ENCODE data around the gene PSMD8.
A peak's percentile ranks its signal among the peaks of the same experiment; 100 is the strongest.

Gene PSMD8

DNA sequence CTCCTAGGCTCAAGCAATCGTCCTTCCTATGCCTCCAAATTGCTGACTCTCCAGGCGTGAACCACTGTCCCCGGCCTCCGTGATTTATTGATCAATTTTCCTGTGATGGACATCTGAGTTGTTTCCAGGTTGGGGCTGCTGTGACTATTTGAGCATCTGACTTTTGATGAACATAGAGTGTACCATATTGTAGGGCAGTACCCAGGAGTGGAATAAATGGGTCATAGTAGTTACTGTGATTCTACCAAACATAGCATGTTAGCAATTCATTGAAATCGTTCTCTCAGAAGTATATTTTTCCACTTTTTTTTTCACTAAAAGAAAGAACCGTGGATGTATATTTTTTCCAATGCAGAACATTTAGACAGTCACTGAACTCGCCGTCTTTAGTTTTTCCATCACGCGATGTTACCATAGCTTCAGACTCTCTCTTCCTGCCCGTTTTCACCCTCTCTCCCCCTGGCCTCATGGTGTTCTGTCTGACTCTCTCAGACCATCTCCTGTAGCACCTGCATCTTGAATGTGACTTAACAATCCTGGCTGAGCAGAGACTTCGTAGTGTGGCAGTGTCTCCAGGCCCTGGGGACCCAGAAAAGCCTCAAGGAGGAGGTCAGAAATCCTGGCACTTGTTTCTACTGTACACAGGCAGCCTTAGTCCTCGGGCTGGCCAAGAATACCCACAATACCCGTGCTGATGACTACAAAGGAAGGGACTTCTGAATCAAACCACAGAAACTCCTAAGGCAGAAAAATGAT is 54.9 kb downstream of the PSMD8 start:
- Histone ChIP-seq H3K36me3 (ENCODE audit: control insufficient read depth, insufficient read depth, low read length) (no peaks in the 10 kb centered on the region), H3K27me3 (replicated peaks; ENCODE audit: control insufficient read depth, insufficient read depth, low read length) (peaks cover 1% of the 10 kb centered on the region; the same call in 1 of the 2 replicates), H3K4me3 (replicated peaks; ENCODE audit: low read depth, low read length) (no peak overlapping the region)
- DNase-seq (ENCODE audit: extremely low read depth, insufficient read length) = no peak
- TF ChIP-seq, protein P1, sequence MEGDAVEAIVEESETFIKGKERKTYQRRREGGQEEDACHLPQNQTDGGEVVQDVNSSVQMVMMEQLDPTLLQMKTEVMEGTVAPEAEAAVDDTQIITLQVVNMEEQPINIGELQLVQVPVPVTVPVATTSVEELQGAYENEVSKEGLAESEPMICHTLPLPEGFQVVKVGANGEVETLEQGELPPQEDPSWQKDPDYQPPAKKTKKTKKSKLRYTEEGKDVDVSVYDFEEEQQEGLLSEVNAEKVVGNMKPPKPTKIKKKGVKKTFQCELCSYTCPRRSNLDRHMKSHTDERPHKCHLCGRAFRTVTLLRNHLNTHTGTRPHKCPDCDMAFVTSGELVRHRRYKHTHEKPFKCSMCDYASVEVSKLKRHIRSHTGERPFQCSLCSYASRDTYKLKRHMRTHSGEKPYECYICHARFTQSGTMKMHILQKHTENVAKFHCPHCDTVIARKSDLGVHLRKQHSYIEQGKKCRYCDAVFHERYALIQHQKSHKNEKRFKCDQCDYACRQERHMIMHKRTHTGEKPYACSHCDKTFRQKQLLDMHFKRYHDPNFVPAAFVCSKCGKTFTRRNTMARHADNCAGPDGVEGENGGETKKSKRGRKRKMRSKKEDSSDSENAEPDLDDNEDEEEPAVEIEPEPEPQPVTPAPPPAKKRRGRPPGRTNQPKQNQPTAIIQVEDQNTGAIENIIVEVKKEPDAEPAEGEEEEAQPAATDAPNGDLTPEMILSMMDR (IDR thresholded peaks at IDR 0.05; ENCODE audit: insufficient read depth, low read length, poor library complexity, severe bottlenecking) = no peak

DNA sequence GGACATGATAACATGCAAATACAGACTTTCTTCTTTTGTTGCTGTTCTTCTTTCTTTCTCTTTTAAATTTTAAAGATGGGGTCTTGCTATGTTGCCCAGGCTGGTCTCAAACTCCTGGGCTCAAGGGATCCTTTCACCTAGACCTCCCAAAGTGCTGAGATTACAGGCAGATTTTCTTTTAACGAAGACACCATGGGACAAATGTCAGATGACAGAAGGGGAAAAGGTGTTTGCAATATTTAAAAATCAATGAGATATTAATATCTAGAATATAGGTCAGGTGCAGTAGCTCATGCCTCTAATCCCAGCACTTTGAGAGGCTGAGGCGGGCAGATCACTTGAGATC is 55.4 kb downstream of the PSMD8 start:
- H3K36me3 ChIP-seq (ENCODE audit: control insufficient read depth, insufficient read depth, low read length) = no peaks in the 10 kb centered on the region
- H3K4me3 ChIP-seq (replicated peaks; ENCODE audit: low read depth, low read length) = no peak overlapping the region
- DNase-seq (ENCODE audit: extremely low read depth, insufficient read length) = no peak
- TF ChIP-seq, protein P1 (IDR thresholded peaks at IDR 0.05; ENCODE audit: insufficient read depth, low read length, poor library complexity, severe bottlenecking) = no peak
- peaks cover 1% of the 10 kb centered on the region; the same call in 1 of the 2 replicates for H3K27me3 ChIP-seq (replicated peaks; ENCODE audit: control insufficient read depth, insufficient read depth, low read length)

DNA sequence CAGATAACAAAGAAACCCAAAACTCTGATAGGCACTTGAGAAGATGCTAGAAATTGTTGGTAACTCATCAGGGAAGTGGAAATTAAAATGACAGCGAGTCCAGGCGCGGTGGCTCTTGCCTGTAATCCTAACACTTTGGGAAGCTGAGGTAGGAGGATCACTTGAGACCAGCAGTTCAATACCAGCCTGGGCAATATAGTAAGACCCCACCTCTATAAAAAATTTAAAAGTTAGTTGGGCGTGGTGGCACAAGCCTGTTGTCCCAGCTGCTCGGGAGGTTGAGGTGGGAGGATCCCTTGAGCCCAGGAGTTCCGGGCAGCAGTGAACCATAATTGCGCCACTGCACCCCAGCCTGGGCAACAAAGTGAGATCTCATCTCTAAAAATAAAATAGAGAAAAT is 56.6 kb downstream of the PSMD8 start:
- Histone ChIP-seq H3K4me3 (replicated peaks; ENCODE audit: low read depth, low read length) (no peak overlapping the region), H3K27me3 (replicated peaks; ENCODE audit: control insufficient read depth, insufficient read depth, low read length) (peaks cover 1% of the 10 kb centered on the region; the same call in 1 of the 2 replicates), H3K36me3 (ENCODE audit: control insufficient read depth, insufficient read depth, low read length) (no peaks in the 10 kb centered on the region)
- TF ChIP-seq, protein P1 (IDR thresholded peaks at IDR 0.05; ENCODE audit: insufficient read depth, low read length, poor library complexity, severe bottlenecking) = no peak
- DNase-seq (ENCODE audit: extremely low read depth, insufficient read length) = no peak

DNA sequence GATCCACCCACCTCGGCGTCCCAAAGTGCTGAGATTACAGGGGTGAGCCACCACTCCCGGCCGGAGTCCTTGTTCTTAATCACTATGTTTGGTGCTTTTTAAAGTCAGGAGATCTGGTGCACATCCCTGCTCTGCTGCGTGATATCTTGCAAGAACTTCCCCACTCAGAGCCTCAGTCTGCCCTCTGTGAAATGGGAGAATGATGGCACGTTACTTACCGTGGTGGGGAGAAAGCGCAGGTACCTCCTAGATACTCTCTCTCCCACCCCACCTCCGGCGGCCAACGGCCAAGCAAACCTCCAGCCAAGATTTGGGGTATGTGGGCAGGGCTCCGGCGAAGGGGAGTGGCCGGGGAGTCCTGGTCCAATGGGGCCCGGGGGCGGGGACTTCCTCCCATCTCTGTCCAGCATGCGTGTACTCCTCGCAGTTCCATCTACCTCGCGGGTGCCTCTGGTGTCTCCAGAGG is 58.9 kb downstream of the PSMD8 start, which contains the start of gene RYR1:
Gene RYR1 (plus strand): TSS at position 424 of the 466 bp plus-strand sequence. CDS start 139 bp downstream, outside the sequence.
- no peak within 1 kb of the TSS for H3K4me3 ChIP-seq (replicated peaks; ENCODE audit: low read depth, low read length)
- peaks cover 1% of the 10 kb centered on the region; the same call in 1 of the 2 replicates for H3K27me3 ChIP-seq (replicated peaks; ENCODE audit: control insufficient read depth, insufficient read depth, low read length)
- TF ChIP-seq, protein P1 (IDR thresholded peaks at IDR 0.05; ENCODE audit: insufficient read depth, low read length, poor library complexity, severe bottlenecking) = no peak
- DNase-seq (ENCODE audit: extremely low read depth, insufficient read length) = peak; percentile 61
- no peaks in the 10 kb centered on the region for H3K36me3 ChIP-seq (ENCODE audit: control insufficient read depth, insufficient read depth, low read length)

All from GM06990 (cell line).